Measurements from ENCODE around the gene URGCP.

The URGCP gene

GRCh38 chr7:43876241-43876640 is 30.2 kb downstream of the URGCP start:
- no peak for DNase-seq (ENCODE audit: low spot score)

DNA sequence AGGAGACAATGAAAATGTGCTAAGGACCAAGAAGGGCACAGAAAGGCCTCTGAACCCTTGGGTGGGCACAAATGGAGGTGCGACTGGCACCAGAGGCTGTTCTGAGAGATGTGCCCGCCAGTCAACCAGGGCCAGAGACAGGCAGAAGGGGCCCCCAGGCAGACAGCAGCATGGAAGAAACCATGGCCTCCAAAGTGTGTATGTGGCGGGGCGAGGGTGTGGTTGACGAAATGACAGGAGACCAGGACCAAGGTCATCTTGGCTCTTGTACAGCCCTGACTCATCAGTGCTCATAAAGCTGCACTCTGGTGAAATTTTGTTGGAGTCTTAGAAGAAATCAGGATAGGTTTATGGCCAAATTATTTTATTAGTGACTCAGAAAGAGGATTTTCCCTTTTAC is 33.1 kb downstream of the URGCP start:
- DNase-seq (ENCODE audit: low spot score) = peak; percentile 84

DNA sequence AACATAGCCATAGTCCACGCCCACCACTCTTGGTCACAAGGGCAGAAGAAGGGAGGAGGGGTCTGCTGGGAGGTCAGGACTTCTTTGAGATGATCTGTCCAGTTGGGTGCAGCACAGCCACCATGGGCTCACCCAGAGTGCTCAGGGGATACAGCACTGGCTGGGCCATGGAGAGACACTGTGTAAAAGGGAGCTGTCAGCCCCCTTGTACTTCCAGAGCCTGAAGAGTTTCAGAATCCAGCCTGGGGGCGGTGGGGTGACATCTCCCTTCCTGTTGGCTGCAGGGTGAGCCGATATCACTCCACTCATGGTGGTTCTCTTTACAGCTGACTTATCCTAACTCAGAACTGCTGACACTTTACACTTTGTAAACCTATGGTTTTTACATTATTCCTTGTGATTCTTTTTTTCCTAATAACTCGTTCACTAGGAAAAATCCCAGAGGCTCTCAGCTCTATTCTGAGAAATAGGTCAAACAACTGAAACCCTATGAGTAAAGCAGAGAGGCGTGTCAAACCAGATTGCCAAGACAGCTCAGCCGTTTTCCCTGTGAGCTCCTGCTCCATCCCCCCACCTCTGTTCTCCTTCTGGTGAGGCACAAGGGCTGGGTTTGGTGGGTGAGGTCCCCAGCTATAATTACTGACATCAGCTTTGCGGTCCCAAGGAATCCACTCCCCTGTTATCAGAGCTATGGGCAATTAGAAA is 33.8 kb downstream of the URGCP start:
- DNase-seq (ENCODE audit: low spot score) = peak; percentile 86

- DNase-seq (ENCODE audit: low spot score) = no peak
Observed at GRCh38 chr7:43871064-43871463, 35.3 kb downstream of the URGCP start.

DNA sequence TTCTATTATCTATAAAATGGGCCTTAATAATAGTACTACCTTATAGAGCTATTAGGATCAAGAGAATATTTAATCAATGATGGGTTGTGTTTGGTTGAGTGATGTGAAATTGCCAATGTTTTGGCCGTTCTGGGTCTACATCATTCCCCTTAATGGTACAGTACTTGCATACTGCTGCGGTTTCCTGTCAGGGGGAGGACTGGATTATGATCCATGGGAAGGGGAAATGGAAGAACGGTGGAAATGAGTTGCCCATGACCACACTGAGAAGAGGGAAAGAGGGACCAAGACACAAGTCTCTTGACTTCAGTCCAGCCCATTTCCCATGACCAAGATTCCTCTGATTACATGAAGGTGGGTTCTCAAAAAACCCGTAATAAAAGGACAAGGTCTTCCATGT is 36.1 kb downstream of the URGCP start:
- DNase-seq (ENCODE audit: low spot score) = no peak

DNA sequence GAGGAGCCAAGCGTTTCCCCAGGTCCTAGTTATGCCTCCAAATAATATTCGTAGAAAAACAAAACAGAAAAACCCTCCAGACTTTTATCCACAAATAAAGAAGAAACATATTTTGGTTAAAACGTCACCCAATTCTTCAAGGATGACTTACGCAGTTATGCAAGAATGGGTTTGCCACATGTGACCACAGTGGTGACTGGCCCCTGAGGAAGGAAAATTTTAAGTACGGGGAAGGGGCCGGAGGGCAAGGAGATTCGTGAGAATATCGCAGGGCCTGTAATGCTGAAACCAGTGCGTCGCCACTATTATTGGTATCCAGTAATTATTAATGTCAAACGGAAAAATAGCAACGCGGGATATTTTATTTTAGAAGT is 36.5 kb downstream of the URGCP start:
- DNase-seq (ENCODE audit: low spot score) = peak; percentile 87

DNA sequence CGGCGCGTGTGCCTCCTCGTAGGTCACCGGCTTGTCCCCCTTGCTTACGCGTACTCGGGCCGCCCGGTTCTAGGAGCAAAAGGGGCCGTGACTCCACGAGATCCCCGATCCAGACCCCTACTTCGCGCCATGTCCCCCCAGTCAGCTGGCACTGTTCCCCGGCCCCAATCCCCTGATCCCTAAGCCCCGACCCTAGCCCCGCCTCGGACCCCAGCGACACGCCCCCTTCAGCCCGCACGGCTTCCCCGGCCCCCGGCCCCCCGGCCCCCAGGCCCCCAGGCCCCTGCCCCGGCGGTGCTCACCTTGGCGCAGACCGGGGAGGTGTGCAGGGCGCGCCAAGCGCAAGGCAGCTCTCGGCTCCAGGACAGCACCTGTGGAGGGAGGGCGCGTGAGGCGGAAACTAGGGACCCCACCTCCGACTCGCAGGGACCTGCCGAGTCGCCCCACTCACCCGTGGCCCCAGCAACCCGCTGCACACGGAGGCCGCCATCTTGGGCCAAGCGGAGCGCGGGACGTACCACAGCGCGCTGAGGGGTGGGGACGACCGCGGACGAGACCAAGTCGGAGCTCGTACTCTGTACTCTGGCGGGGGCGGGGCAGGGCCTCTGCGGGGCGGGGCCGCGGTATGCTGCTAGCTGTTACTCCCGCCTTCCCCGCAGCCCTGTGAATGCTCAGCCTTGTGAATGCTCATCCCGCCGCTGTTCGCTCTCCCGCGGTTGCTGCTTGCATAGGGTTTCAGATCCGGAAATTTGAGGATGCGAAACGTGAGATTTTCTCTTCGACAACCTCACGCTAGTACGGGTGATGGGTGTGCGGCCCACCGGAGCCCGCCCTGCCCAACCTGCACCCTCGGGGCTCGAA is 37.2 kb downstream of the URGCP start, which contains the start of gene MRPS24:
Gene MRPS24 (minus strand): TSS at position 512 of the 861 bp plus-strand sequence. CDS start 22 bp downstream, at position 490.
- peak; percentile 97 for DNase-seq (ENCODE audit: low spot score)

DNA sequence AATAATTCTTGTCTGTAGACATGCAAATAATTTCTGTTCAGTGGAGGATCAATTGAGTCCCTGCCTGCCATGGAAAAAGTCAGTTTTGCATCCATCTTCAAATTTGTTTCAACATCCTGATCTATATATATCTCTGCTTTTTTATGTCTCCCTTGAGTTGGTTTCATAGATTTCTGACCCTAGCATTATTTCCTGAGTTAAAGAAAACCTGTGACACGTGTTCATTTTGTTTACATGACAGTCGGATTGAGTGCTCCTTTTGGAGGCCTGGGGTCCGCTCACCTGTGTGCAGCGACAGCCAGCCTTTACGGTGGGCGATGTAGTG is 37.8 kb downstream of the URGCP start:
- DNase-seq (ENCODE audit: low spot score) = no peak

GRCh38 chr7:43868181-43868580 is 38.2 kb downstream of the URGCP start:
- DNase-seq (ENCODE audit: low spot score) = no peak

- no peak for DNase-seq (ENCODE audit: low spot score)
Observed at GRCh38 chr7:43865277-43865676, 41.1 kb downstream of the URGCP start.

- DNase-seq (ENCODE audit: low spot score) = no peak
Observed at GRCh38 chr7:43864126-43864525, 42.3 kb downstream of the URGCP start.

DNA sequence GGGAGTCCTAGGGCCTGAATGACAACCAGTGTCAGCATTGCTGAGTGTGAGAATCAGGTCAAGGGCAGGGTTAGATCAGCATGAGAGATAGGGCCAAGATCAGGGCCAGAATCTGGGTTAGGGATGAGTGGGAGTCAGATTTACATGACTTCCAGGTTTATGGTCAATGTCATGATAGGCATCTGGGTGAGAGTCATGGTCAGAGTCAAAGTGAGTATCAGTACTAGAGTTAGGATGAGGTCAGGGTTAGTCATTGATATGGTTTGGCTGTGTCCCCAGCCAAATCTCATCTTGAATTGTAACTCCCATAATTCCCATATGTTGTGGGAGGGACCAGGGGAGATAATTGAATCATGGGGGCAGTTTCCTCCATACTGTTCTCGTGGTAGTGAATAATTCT is 49.4 kb downstream of the URGCP start:
- DNase-seq (ENCODE audit: low spot score) = no peak

DNA sequence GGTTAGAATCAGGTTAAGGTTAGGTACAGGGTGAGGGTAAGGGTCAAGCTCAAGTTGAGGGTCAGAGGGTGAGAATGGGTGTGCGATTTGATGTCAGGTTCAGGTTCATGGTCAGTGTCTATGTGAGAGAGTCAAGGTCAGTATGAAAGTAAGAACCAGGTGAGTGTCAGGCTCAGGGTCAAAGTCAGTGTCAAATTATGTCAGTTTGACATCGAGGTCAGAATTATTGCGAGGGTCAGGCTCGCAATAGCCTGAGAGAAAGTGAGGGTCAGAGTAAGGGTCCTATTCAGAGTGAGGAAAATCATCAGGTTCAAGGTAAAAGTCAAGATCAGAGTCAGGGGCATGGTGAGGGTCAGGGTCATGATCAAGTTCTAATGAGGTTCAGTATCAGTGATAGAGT is 50.1 kb downstream of the URGCP start:
- no peak for DNase-seq (ENCODE audit: low spot score)

GRCh38 chr7:43855176-43855575 is 51.2 kb downstream of the URGCP start:
- DNase-seq (ENCODE audit: low spot score) = no peak

- no peak for DNase-seq (ENCODE audit: low spot score)
Observed at GRCh38 chr7:43851805-43852204, 54.6 kb downstream of the URGCP start.

DNA sequence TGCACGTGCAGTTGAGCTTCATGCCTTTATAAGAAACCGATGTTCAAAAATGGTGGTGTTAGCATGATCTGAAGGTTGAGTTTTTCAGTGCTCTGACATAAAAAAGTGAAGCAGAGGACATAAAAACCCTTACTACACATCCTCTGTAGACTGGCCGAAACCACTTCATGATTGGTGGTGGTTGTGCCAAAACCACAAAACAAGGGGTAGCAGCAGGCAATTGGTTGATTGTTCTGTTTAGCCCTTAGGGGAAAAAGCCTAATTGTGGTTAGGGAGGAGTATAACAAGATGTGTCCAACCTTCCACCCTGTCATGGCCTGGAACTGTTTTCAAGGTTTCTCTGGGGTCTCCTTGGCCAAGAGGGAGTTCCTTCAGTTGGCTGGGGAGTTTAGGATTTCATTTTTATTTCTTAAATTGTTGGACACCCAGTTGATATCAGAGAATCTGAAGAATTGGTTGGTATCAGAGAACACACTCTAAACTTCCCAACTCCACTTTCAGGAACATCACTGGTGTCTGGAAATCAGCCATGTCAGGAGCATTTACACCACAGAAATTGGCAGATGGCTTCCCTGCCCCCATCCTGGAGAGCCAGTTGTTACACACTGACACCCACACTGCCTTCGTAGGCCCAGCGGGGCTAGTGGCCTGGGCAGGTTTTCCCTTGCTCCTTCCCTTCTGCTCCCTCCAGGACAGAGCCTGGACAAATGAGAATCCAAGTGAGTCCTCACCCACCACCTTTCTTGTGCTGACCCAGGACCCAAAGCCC is 55.9 kb downstream of the URGCP start:
- no peak for DNase-seq (ENCODE audit: low spot score)

- DNase-seq (ENCODE audit: low spot score) = no peak
Observed at GRCh38 chr7:43849047-43849446, 57.3 kb downstream of the URGCP start.

DNA sequence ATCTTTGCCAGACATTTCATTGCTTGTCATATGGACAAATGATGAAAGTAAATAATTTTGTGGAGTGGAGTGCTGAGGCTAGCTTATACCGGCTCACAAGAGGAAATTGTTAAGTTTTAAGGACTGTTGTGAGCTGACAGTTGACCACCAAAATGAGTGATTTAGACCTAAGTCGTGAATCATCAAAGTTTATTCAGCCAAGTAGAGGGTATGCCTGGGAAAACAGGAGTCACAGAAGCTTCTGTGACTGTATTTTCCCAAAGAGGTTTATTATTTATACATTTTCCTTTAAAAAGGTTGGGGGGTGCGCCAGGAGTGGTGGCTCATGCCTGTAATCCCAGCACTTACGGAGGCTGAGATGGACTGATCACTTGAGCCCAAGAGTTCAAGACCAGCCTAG is 58.9 kb downstream of the URGCP start:
- no peak for DNase-seq (ENCODE audit: low spot score)

- DNase-seq (ENCODE audit: low spot score) = no peak
Observed at GRCh38 chr7:43844662-43845061, 61.7 kb downstream of the URGCP start.

DNA sequence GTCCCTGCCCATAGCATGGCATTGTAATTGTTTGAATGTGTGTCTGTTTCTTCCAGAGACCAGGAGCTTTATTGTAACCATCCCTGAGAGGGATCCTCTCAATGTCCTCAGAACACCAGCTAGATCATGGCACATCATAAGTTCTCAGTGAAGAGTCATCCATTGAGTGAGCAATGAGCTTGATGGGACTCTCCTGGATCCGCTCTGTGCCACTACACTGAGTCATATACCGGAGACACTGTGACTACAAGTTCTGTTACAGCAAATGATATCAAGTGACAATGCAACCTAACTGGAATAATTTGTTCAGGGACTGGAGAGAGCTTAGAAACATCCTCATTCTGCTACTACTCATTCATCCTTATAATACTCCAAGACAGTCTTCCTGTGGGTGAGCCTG is 62.1 kb downstream of the URGCP start:
- DNase-seq (ENCODE audit: low spot score) = no peak

- DNase-seq (ENCODE audit: low spot score) = no peak
Observed at GRCh38 chr7:43843296-43843695, 63.1 kb downstream of the URGCP start.

- DNase-seq (ENCODE audit: low spot score) = no peak
Observed at GRCh38 chr7:43838201-43838658, 68.2 kb downstream of the URGCP start.

All from GM03348 (cell line).